Measurements from ENCODE around the gene FJX1.

DNA sequence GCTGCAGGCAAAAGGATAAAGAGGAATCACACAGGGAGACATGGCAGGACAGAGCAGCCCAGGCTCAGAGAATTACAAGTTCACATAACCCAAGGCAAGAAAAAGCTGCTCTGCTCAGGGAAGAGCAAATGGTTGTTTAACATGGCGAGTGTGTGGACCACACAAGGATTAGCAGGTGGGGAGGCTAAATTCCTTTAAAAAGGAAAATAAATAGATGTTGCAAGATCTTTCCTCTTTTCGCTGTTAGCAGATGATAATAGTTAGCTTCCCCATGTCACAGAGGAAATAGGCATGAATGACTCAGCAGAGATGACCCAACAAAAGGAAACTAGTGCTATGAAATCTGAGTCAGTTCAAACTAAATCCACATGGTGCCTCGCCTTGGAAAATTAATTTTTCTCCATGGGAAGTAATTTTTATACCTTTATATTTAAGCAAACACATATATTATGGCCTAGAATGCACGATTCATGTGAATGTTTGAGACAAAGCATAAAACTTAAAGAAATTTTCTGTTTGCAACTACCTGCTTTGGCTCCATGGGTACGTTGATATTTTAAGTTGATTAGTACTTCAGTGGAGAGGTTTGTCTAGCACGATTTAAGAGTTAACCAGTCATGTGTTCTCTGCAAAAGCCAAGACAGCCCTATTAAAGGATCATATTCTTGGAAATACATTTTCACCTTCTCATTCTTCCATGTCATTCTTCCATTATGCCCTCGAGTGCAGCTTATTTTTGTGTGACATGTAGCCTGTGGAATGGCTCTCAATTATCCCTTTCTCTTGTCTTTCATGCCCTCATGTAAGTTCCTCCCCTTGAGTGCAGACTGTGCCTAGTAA lies 38.5 kb upstream of the FJX1 start:
- TF ChIP-seq YY2 (tag by site-specific recombination; IDR thresholded peaks at IDR 0.05) (no peak), ZXDB (tag by site-specific recombination; IDR thresholded peaks at IDR 0.05) (no peak)

Measured in HEK293 (cell line).